GM21529 (cell line): ENCODE measurements around the gene EFCAB8.
"Not testable (repeated sequence)": the region's sequence is repeated elsewhere in the genome, so short reads cannot be mapped to it uniquely, and the experiment has no call there.

Experiments used
- ATAC-seq: cut with Tn5 transposase; IDR thresholded peaks from one replicate; pipeline ENCODE4 v1.9.1; 2021; ENCODE audit not compliant: unreplicated experiment

Gene EFCAB8

GRCh38 chr20:32943490-32944052 lies 84.8 kb downstream of the EFCAB8 start:
- ATAC-seq: no peak

- ATAC-seq: no peak
Observed at GRCh38 chr20:32945710-32946221, 87.0 kb downstream of the EFCAB8 start.

- no peak for ATAC-seq
Observed at GRCh38 chr20:32946629-32947028, 87.9 kb downstream of the EFCAB8 start.

GRCh38 chr20:32950539-32950938 lies 91.8 kb downstream of the EFCAB8 start:
- not testable (repeated sequence) for ATAC-seq

- no peak for ATAC-seq
Observed at GRCh38 chr20:32957459-32957858, 98.7 kb downstream of the EFCAB8 start.

GRCh38 chr20:32958574-32958973 lies 99.9 kb downstream of the EFCAB8 start:
- no peak for ATAC-seq

- no peak for ATAC-seq
Observed at GRCh38 chr20:32959351-32960221, 100.9 kb downstream of the EFCAB8 start.

GRCh38 chr20:32960222-32960518 lies 101.4 kb downstream of the EFCAB8 start:
- no peak for ATAC-seq

GRCh38 chr20:32960849-32961731 lies 102.4 kb downstream of the EFCAB8 start:
- no peak for ATAC-seq

GRCh38 chr20:32962053-32962452 lies 103.3 kb downstream of the EFCAB8 start:
- no peak for ATAC-seq

GRCh38 chr20:32962646-32963045 lies 103.9 kb downstream of the EFCAB8 start:
- not testable (repeated sequence) for ATAC-seq

GRCh38 chr20:32963176-32963575 lies 104.5 kb downstream of the EFCAB8 start:
- no peak for ATAC-seq

GRCh38 chr20:32964575-32964974 lies 105.9 kb downstream of the EFCAB8 start:
- ATAC-seq: no peak

- ATAC-seq: no peak
Observed at GRCh38 chr20:32965115-32965514, 106.4 kb downstream of the EFCAB8 start.

- ATAC-seq: no peak
Observed at GRCh38 chr20:32965581-32966373, 107.1 kb downstream of the EFCAB8 start.

GRCh38 chr20:32966382-32966781 lies 107.7 kb downstream of the EFCAB8 start:
- no peak for ATAC-seq

- ATAC-seq: no peak
Observed at GRCh38 chr20:32966881-32967781, 108.4 kb downstream of the EFCAB8 start.

- ATAC-seq: no peak
Observed at GRCh38 chr20:32967961-32968457, 109.3 kb downstream of the EFCAB8 start.

GRCh38 chr20:32968478-32969241 lies 109.9 kb downstream of the EFCAB8 start:
- ATAC-seq: no peak
